ENCODE data around the gene HRAS. TPM values are rescaled to one million over a fixed set of nuclear protein-coding genes. Genes with fewer than 3 reads are reported as not detected.

HRAS gene
- polyA plus RNA-seq, 1 of the 3 experiments (the other 2 are of a cell fraction) = 217 TPM

- CTCF ChIA-PET = no interaction called here
- DNase-seq = peak; percentile 32
- H3K36me3 ChIP-seq (replicated peaks in 1 of 2; ENCODE audit: control insufficient read depth in 1 of 2, insufficient read depth in 2 of 2, low read length in 1 of 2) = peaks cover 16 to 72% of the 10 kb centered on the region in 2 experiments
- no peaks in the 10 kb centered on the region for H4K20me1 ChIP-seq (ENCODE audit: insufficient read depth)
- no peak overlapping the region for H3K4me3 ChIP-seq (ENCODE audit: low read depth in 2 of 2, low read length in 1 of 2)
- TF ChIP-seq RFX5 (IDR thresholded peaks at IDR 0.05; ENCODE audit: low read length) (no peak), POLR2AphosphoS5 (IDR thresholded peaks at IDR 0.05; ENCODE audit: low read depth, low read length) (0 out of 2 replicates have a peak, but pooled peaks have one; percentile 5)
- H3K27me3 ChIP-seq (ENCODE audit: insufficient read depth) = no peaks in the 10 kb centered on the region
- 96% methylated on average over 34 of the region's 34 CpGs for WGBS (ENCODE audit: low lambda C conversion rate)
- no peaks in the 10 kb centered on the region for H3K9me3 ChIP-seq
- peaks cover 5% of the 10 kb centered on the region for H3F3A ChIP-seq (replicated peaks; ENCODE audit: insufficient read depth)
- POLR2A ChIA-PET = interaction anchor here (1.6 kb wide), 1 partner anchor 10 kb away, joined by 4 read pairs; the partner anchor contains the start of gene RNH1
- H3K27ac ChIP-seq (ENCODE audit: low read depth in 2 of 2, low read length in 1 of 2) = no peak overlapping the region
- peaks cover 5% of the 10 kb centered on the region; the same call in 1 of the 2 replicates for H3K79me2 ChIP-seq (ENCODE audit: insufficient read depth)
- H2AFZ ChIP-seq (ENCODE audit: low read depth) = no peak overlapping the region
- H3K9ac ChIP-seq = no peak overlapping the region
- H3K9me2 ChIP-seq = no peaks in the 10 kb centered on the region
- no peak overlapping the region for H3K4me2 ChIP-seq
- H3K4me1 ChIP-seq (ENCODE audit: control insufficient read depth in 1 of 2, insufficient read depth in 2 of 2, low read depth in 1 of 2, low read length in 1 of 2) = no peaks in the 10 kb centered on the region; a peak in 1 of 4 replicates
Observed at GRCh38 chr11:496834-497564, 38.4 kb downstream of the HRAS start.

- Histone ChIP-seq H3K9me3 (no peaks in the 10 kb centered on the region), H3F3A (replicated peaks; ENCODE audit: insufficient read depth) (peaks cover 5% of the 10 kb centered on the region), H3K27ac (ENCODE audit: low read depth in 2 of 2, low read length in 1 of 2) (no peak overlapping the region; a peak in 1 of 4 replicates), H2AFZ (ENCODE audit: low read depth) (no peak overlapping the region), H3K9me2 (no peaks in the 10 kb centered on the region), H3K27me3 (ENCODE audit: insufficient read depth) (no peaks in the 10 kb centered on the region), H3K36me3 (replicated peaks in 1 of 2; ENCODE audit: control insufficient read depth in 1 of 2, insufficient read depth in 2 of 2, low read length in 1 of 2) (peaks cover 16 to 67% of the 10 kb centered on the region in 2 experiments), H3K79me2 (ENCODE audit: insufficient read depth) (0 out of 2 replicates have a peak, but pooled peaks cover 3% of the 10 kb centered on the region), H3K4me2 (no peak overlapping the region), H3K4me1 (ENCODE audit: control insufficient read depth in 1 of 2, insufficient read depth in 2 of 2, low read depth in 1 of 2, low read length in 1 of 2) (no peaks in the 10 kb centered on the region; a peak in 1 of 4 replicates), H4K20me1 (ENCODE audit: insufficient read depth) (no peaks in the 10 kb centered on the region), H3K4me3 (ENCODE audit: low read depth in 2 of 2, low read length in 1 of 2) (no peak overlapping the region), H3K9ac (no peak overlapping the region)
- POLR2A ChIA-PET = no interaction called here
- DNase-seq = no peak
- CTCF ChIA-PET = no interaction called here
- TF ChIP-seq CTCF (IDR thresholded peaks at IDR 0.05) = no peak
- TF ChIP-seq EP300 (IDR thresholded peaks at IDR 0.05; ENCODE audit: borderline replicate concordance in 1 of 2, low read depth in 1 of 2, low read length in 1 of 2) = no peak
- no peak for TF ChIP-seq GABPA (IDR thresholded peaks at IDR 0.05; ENCODE audit: low read depth)
- TF ChIP-seq TAF1 (IDR thresholded peaks at IDR 0.05; ENCODE audit: borderline replicate concordance, low read depth, low read length) = no peak
- TF ChIP-seq USF2 (IDR thresholded peaks at IDR 0.05; ENCODE audit: borderline replicate concordance, low read depth, low read length) = no peak
- no peak for TF ChIP-seq FOXJ3 (CRISPR knock-in tag; IDR thresholded peaks at IDR 0.05)
- no peak for TF ChIP-seq SMC3 (IDR thresholded peaks at IDR 0.05; ENCODE audit: low read depth, low read length)
- no peak for TF ChIP-seq MEF2A (IDR thresholded peaks at IDR 0.05; ENCODE audit: borderline replicate concordance, low read depth)
- no peak for TF ChIP-seq EZH2phosphoT487 (IDR thresholded peaks at IDR 0.05; ENCODE audit: borderline replicate concordance, low read depth)
- TF ChIP-seq FOXM1 (IDR thresholded peaks at IDR 0.05; ENCODE audit: low read depth) = no peak
- no peak for TF ChIP-seq ELF1 (IDR thresholded peaks at IDR 0.05)
- TF ChIP-seq TEAD4 (IDR thresholded peaks at IDR 0.05; ENCODE audit: borderline replicate concordance, insufficient read depth) = no peak
- WGBS (ENCODE audit: low lambda C conversion rate) = 82% methylated on average over 7 of the region's 10 CpGs
Observed at GRCh38 chr11:495537-495931, 39.8 kb downstream of the HRAS start.
